GM12891 (cell line): ENCODE data around the gene TMEM132D.

Experiments
- POLR2A ChIP-seq: IDR thresholded peaks from 2 replicates; pipeline ENCODE4 v1.6.1; 2011; ENCODE audit warnings: low read depth, low read length, control low read depth
- POLR2AphosphoS5 ChIP-seq: IDR thresholded peaks from 2 replicates; pipeline ENCODE4 v1.6.1; 2011; ENCODE audit warnings: low read depth, low read length, control low read depth

DNA sequence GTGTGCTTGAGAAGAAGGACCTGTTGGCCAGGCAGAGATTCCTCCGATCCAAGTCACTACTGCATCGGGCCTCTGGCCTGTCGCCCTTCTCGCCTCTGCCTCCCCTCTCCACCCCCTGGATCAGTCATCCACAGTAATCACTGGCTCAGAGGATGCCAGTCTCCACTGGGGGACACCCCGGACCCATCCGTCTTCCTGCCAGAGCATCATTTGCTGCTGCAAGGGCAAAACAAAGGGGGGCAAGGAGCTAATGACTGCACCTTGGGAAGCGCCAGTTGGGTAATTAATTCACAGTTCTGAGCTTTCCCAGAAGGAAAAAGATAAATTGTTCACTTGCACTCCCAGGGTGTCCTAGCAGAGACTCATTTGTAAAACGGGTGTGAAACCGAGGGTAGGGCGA lies 835.1 kb downstream of the TMEM132D start:
- TF ChIP-seq POLR2AphosphoS5 (no peak), POLR2A (no peak)
